Right cardiac atrium (tissue), 5 donors: ENCODE results near the gene NAGK. TPM values are rescaled to one million over a fixed set of nuclear protein-coding genes. Genes with fewer than 3 reads are reported as not detected.

ENCODE experiments used
- ATAC-seq, 2 donors: fragments of 200-7000 bp; cut with Tn5 transposase; one replicate each; pipeline versions ENCODE4 v1.8.0 to v1.9.1; 2020; ENCODE audit warnings: moderate library complexity in 2 of 2, mild to moderate bottlenecking in 1 of 2
- DNase-seq, 3 donors: peaks; one replicate each; pipeline ENCODE4 v3.0.0-alpha.2; 2020
- H3K27ac ChIP-seq: one replicate; pipeline ENCODE4 v1.5.1; 2013; ENCODE audit warnings: mild to moderate bottlenecking, low read length, control low read depth, moderate library complexity
- H3K27me3 ChIP-seq: one replicate; pipeline ENCODE4 v1.6.1; 2013; ENCODE audit not compliant: control insufficient read depth, insufficient read depth
- H3K4me1 ChIP-seq: one replicate; pipeline ENCODE4 v1.6.1; 2013; ENCODE audit warnings: low read length; ENCODE audit not compliant: control insufficient read depth, insufficient read depth
- H3K4me3 ChIP-seq: one replicate; pipeline ENCODE4 v1.5.1; 2013; ENCODE audit warnings: low read length, control low read depth
- H3K9me3 ChIP-seq: one replicate; pipeline ENCODE4 v1.6.1; 2013; ENCODE audit warnings: low read length; ENCODE audit not compliant: control insufficient read depth
- WGBS: extraction: QIAGEN DNeasy Blood & Tissue Kit; methylation state at CpG from one replicate; pipeline ENCODE4 v1.1.7; 2013; 5-methylcytosine and 5-hydroxymethylcytosine counted together
- intact Hi-C, 4 donors: fragments of 100-400 bp; cut with DNase I; formaldehyde crosslinking; loops; one replicate each; pipeline versions ENCODE4 v1.11.0 to v1.14.0; 2022 to 2023
- polyA plus RNA-seq: library from polyadenylated mRNA; stranded (reverse); fragments of 200-250 nt; gene quantifications from one replicate; pipeline ENCODE4 v1.2.3, GENCODE V29; 2013
- total RNA-seq, 4 donors: library from RNA; stranded (reverse); fragmentation: NEBNext Ultra II Directional; extraction: Animal tissue kit (Norgen Biotek cat#: 25700); gene quantifications; one replicate each; pipeline ENCODE4 v1.2.1, GENCODE V29; 2021
- donor health status: healthy with polysubstance abuse.
- donor health status: DM: no; HTN: yes; CAD: no.
- donor health status: DM: no; HTN: no; CAD: no.
- donor health status: DM: no; HTN: yes; CAD: no; lungs with severe emphysema.
- donor health status: DM: yes; HTN: yes; CAD: no.

Gene NAGK
- total and polyA plus RNA-seq, 5 donors = 50.1 to 63.1 (median 53.5) TPM

GRCh38 chr2:71120195-71120594 is 51.7 kb downstream of the NAGK start:
- Histone ChIP-seq H3K9me3 (no peaks in the 10 kb centered on the region), H3K4me1 (no peaks in the 10 kb centered on the region), H3K4me3 (no peak overlapping the region), H3K27me3 (no peaks in the 10 kb centered on the region), H3K27ac (no peak overlapping the region)
- no peak for DNase-seq
- intact Hi-C loops = no loop called here
- WGBS = 87% methylated on average over 6 of the region's 6 CpGs
- ATAC-seq = no peak

GRCh38 chr2:71121479-71121878 is 53.0 kb downstream of the NAGK start:
- DNase-seq = no peak
- ATAC-seq = no peak
- no peak overlapping the region for H3K27ac ChIP-seq
- 91% methylated on average over 1 of the region's 1 CpG for WGBS
- H3K27me3 ChIP-seq = no peaks in the 10 kb centered on the region
- intact Hi-C loops = no loop called here
- no peaks in the 10 kb centered on the region for H3K4me1 ChIP-seq
- H3K4me3 ChIP-seq = no peak overlapping the region
- H3K9me3 ChIP-seq = no peaks in the 10 kb centered on the region

- 89% methylated on average over 7 of the region's 7 CpGs for WGBS
- H3K4me3 ChIP-seq = no peak overlapping the region
- no peak overlapping the region for H3K27ac ChIP-seq
- no peaks in the 10 kb centered on the region for H3K9me3 ChIP-seq
- peaks cover under 1% of the 10 kb centered on the region for H3K4me1 ChIP-seq
- DNase-seq (no peak), ATAC-seq (no peak)
- no peaks in the 10 kb centered on the region for H3K27me3 ChIP-seq
- intact Hi-C loops = no loop called here
Observed at GRCh38 chr2:71122387-71123298, 54.2 kb downstream of the NAGK start.

DNA sequence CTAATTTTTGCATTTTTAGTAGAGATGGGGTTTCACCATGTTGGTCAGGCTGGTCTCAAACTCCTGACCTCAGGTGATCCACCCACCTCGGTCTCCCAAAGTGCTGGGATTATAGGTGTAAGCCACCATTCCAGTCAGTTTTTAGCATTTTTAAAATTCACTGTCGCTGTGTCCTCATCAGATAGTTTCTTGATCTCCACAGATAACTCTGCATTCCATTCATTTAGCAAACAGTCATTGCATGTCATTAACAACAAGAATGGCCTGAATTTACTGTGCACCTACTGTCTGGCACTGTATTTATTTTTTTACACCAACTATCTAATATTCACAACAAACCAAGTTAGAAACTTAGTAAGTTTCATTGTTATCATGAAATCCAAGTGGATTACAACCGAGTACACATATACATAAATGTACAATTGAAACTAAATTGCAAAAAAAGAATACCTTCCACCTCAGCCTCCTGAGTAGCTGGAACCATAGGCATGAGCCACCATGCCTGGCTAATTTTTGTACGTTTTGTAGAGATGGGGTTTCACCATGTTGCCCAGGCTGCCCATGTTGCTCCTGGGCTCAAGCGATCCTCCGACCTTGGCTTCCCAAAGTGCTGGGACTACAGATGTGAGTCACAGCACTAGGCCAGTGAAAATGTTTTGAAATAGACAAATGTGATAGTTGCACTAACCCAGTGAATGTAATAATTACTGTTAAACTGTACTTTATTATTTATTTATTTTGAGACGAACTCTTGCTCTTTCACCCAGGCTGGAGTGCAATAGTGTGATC is 57.3 kb downstream of the NAGK start:
- ATAC-seq (no peak), DNase-seq (no peak)
- H3K27me3 ChIP-seq = no peaks in the 10 kb centered on the region
- no peaks in the 10 kb centered on the region for H3K9me3 ChIP-seq
- no peak overlapping the region for H3K4me3 ChIP-seq
- 93% methylated on average over 7 of the region's 7 CpGs for WGBS
- H3K27ac ChIP-seq = no peak overlapping the region
- peaks cover 1% of the 10 kb centered on the region for H3K4me1 ChIP-seq
- intact Hi-C loops = no loop called here

DNA sequence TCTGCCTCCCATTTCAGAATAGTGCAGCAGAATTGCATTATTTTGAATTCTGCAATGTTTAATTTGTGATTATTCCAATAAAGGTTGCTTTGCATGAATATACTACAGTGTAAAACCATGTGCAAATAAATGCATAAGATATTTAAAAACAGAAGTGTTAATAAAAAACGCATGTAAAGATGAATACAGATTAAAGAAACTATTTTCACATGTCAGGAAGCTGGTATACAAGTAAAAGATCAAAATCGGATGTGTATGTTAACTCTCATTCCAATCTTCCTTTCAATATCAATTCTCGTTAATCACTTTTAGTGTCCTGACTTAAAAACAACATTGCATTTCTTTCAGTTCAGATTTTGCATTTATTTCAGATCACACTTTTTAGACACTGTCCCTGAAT is 58.5 kb downstream of the NAGK start:
- no peaks in the 10 kb centered on the region for H3K9me3 ChIP-seq
- 75% methylated on average over 3 of the region's 3 CpGs for WGBS
- H3K4me3 ChIP-seq = no peak overlapping the region
- DNase-seq (no peak), ATAC-seq (no peak)
- no peak overlapping the region for H3K27ac ChIP-seq
- intact Hi-C loops = no loop called here
- H3K4me1 ChIP-seq = peaks cover 1% of the 10 kb centered on the region
- no peaks in the 10 kb centered on the region for H3K27me3 ChIP-seq

Other genes starting within 250 kb of the NAGK start
- under 1 TPM in 3 of 4 donors, not detected in 1; 0.12 to 0.40 (median 0.17) TPM for gene CLEC4F, start 248.0 kb upstream of the NAGK start, total RNA-seq
- 0.36 TPM for gene CLEC4F, start 248.0 kb upstream of the NAGK start, polyA plus RNA-seq
- under 1 TPM in 3 of 4 donors, not detected in 1; 0.20 to 0.23 (median 0.21) TPM for gene CD207, start 232.8 kb upstream of the NAGK start, total RNA-seq
- 0.18 TPM for gene CD207, start 232.8 kb upstream of the NAGK start, polyA plus RNA-seq
- gene VAX2, start 168.1 kb upstream of the NAGK start, total RNA-seq = 1 to 10 TPM in 1 of 4 donors, under 1 TPM in 2, not detected in 1; 0.37 to 1.0 (median 0.65) TPM
- gene VAX2, start 168.1 kb upstream of the NAGK start, polyA plus RNA-seq = 1.2 TPM
- gene ATP6V1B1, start 132.7 kb upstream of the NAGK start, total RNA-seq = under 1 TPM in 2 of 4 donors, not detected in 2; 0.26 to 0.84 TPM
- gene ATP6V1B1, start 132.7 kb upstream of the NAGK start, polyA plus RNA-seq = 0.93 TPM
- gene ANKRD53, start 90.0 kb upstream of the NAGK start, total RNA-seq = 1 to 10 TPM in 3 of 4 donors, under 1 TPM in 1; 0.71 to 3.1 (median 1.1) TPM
- 1.3 TPM for gene ANKRD53, start 90.0 kb upstream of the NAGK start, polyA plus RNA-seq
- gene TEX261, start 73.8 kb upstream of the NAGK start, total RNA-seq = 10 to 100 TPM; 43.4 to 59.4 (median 51.0) TPM
- 37.7 TPM for gene TEX261, start 73.8 kb upstream of the NAGK start, polyA plus RNA-seq
- 10 to 100 TPM; 25.0 to 32.6 (median 28.8) TPM for gene MCEE, start 61.6 kb downstream of the NAGK start, total RNA-seq
- gene MCEE, start 61.6 kb downstream of the NAGK start, polyA plus RNA-seq = 44.2 TPM
- 10 to 100 TPM; 19.1 to 22.3 (median 21.2) TPM for gene MPHOSPH10, start 62.0 kb downstream of the NAGK start, total RNA-seq
- 23.4 TPM for gene MPHOSPH10, start 62.0 kb downstream of the NAGK start, polyA plus RNA-seq
- gene PAIP2B, start 158.5 kb downstream of the NAGK start, total RNA-seq = 10 to 100 TPM; 21.5 to 34.5 (median 30.9) TPM
- gene PAIP2B, start 158.5 kb downstream of the NAGK start, polyA plus RNA-seq = 14.2 TPM